Activated CD8-positive, alpha-beta memory T cell treated with anti-CD3 and anti-CD28 coated beads for 36 hours (primary cell): ENCODE measurements around the gene SERTAD2. TPM values are rescaled to one million over a fixed set of nuclear protein-coding genes. Genes with fewer than 3 reads are reported as not detected.

Experiments used
- CTCF ChIA-PET: fragments of 350-600 bp; sonication (Branson Sonifier 250); formaldehyde crosslinking; loops from one replicate; lab custom pipeline; 2021; ENCODE audit warnings: antibody characterized with exemption; lab: Charles Lee
- POLR2A ChIA-PET: fragments of 350-600 bp; sonication (Branson Sonifier 250); formaldehyde crosslinking; loops from one replicate; lab custom pipeline; 2021; ENCODE audit warnings: antibody characterized with exemption; lab: Charles Lee
- total RNA-seq, 2 experiments: library from RNA; stranded (reverse); gene quantifications; one replicate each; pipeline ENCODE4 v1.2.3, GENCODE V29; 2021

Gene SERTAD2
- total RNA-seq, 2 experiments from 2014 or later = 21.7 to 22.7 TPM

GRCh38 chr2:64586883-64587481 lies 66.7 kb downstream of the SERTAD2 start:
- ChIA-PET CTCF (interaction anchor here (1.0 to 1.4 kb wide), 10 partner anchors 14 to 290 kb away, joined by 3 to 9 read pairs (median 4); no protein-coding TSS in a partner anchor), POLR2A (no interaction called here)

- POLR2A ChIA-PET = no interaction called here
- CTCF ChIA-PET = interaction anchor here (0.6 to 1.4 kb wide), 8 partner anchors 10 to 531 kb away, joined by 3 to 9 read pairs (median 3); no protein-coding TSS in a partner anchor
These were observed 67.7 kb downstream of the SERTAD2 start for GRCh38 chr2:64586054-64586453.

GRCh38 chr2:64582774-64583340 lies 70.9 kb downstream of the SERTAD2 start:
- POLR2A ChIA-PET = interaction anchor here (0.5 to 0.7 kb wide), 2 partner anchors 9 to 408 kb away, joined by 3 read pairs; no protein-coding TSS in a partner anchor
- CTCF ChIA-PET = interaction anchor here (0.8 kb wide), 1 partner anchor 24 kb away, joined by 3 read pairs; no protein-coding TSS in a partner anchor

- ChIA-PET POLR2A (no interaction called here), CTCF (interaction anchor here (1.2 kb wide), 1 partner anchor 283 kb away, joined by 4 read pairs; no protein-coding TSS in a partner anchor)
These were observed 71.8 kb downstream of the SERTAD2 start for GRCh38 chr2:64581777-64582539.

Other genes with a start within 250 kb of the SERTAD2 start
- 1 to 10 TPM in 1 of 2 experiments, under 1 TPM in 1; 0.76 to 1.4 TPM for gene LGALSL, start 199.8 kb downstream of the SERTAD2 start, total RNA-seq
- 10 to 100 TPM; 37.0 to 39.4 TPM for gene AFTPH, start 129.6 kb downstream of the SERTAD2 start, total RNA-seq